ENCODE results near the gene NTSR2. TPM values are rescaled to one million over a fixed set of nuclear protein-coding genes. Genes with fewer than 3 reads are reported as not detected.

The NTSR2 gene
- total RNA-seq, 6 experiments from 2014 or later: not detected

GRCh38 chr2:11676640-11677039, 6.6 kb upstream of the NTSR2 start:
- WGBS (ENCODE audit: insufficient coverage, low coverage, low lambda C conversion rate, missing lambda C conversion rate): 47% methylated on average over 8 of the region's 11 CpGs
- no peaks in the 10 kb centered on the region for H3K27me3 ChIP-seq

GRCh38 chr2:11675423-11676112, 5.6 kb upstream of the NTSR2 start:
- Histone ChIP-seq H3K4me3 (no peak overlapping the region), H3K27ac (no peak overlapping the region), H3K36me3 (no peaks in the 10 kb centered on the region), H3K4me1 (no peaks in the 10 kb centered on the region), H3K27me3 (no peaks in the 10 kb centered on the region), H3K9me3 (no peaks in the 10 kb centered on the region)
- ATAC-seq (no peak), DNase-seq (no peak)
- intact Hi-C loops (cut with DNase I): no loop called here
- 52% methylated on average over 3 of the region's 3 CpGs for WGBS (ENCODE audit: insufficient coverage, low coverage, low lambda C conversion rate, missing lambda C conversion rate)
- no peak for TF ChIP-seq POLR2A (IDR thresholded peaks at IDR 0.05)
- TF ChIP-seq CTCF (IDR thresholded peaks at IDR 0.05): no peak

More at GRCh38 chr2:11676640-11677039, 6.6 kb upstream of the NTSR2 start:
- Histone ChIP-seq H3K36me3 (no peaks in the 10 kb centered on the region), H3K9me3 (no peaks in the 10 kb centered on the region), H3K4me3 (no peak overlapping the region), H3K27ac (no peak overlapping the region), H3K4me1 (no peaks in the 10 kb centered on the region)
- intact Hi-C loops (cut with DNase I): no loop called here
- TF ChIP-seq CTCF (IDR thresholded peaks at IDR 0.05): no peak
- no peak for DNase-seq
- no peak for ATAC-seq

GRCh38 chr2:11674983-11675382, 5.0 kb upstream of the NTSR2 start:
- Histone ChIP-seq H3K36me3 (no peaks in the 10 kb centered on the region), H3K27ac (no peak overlapping the region), H3K9me3 (no peaks in the 10 kb centered on the region), H3K4me1 (peaks cover 0 to 2% (median 0%) of the 10 kb centered on the region in 4 donors), H3K4me3 (no peak overlapping the region), H3K27me3 (no peaks in the 10 kb centered on the region)
- intact Hi-C loops (cut with DNase I): no loop called here
- WGBS (ENCODE audit: insufficient coverage, low coverage, low lambda C conversion rate, missing lambda C conversion rate): 49% methylated on average over 9 of the region's 10 CpGs
- ATAC-seq (no peak), DNase-seq (no peak)
- TF ChIP-seq POLR2A (IDR thresholded peaks at IDR 0.05) (no peak), CTCF (IDR thresholded peaks at IDR 0.05) (no peak)

- no peak for TF ChIP-seq POLR2A (IDR thresholded peaks at IDR 0.05)
- no peak for TF ChIP-seq CTCF (IDR thresholded peaks at IDR 0.05)
- H3K27ac ChIP-seq: no peak overlapping the region
- WGBS (ENCODE audit: insufficient coverage, low coverage, low lambda C conversion rate, missing lambda C conversion rate): 38% methylated on average over 3 of the region's 3 CpGs
- H3K4me1 ChIP-seq: peaks cover 0 to 7% (median 0%) of the 10 kb centered on the region in 4 donors
- no peaks in the 10 kb centered on the region for H3K27me3 ChIP-seq
- no peaks in the 10 kb centered on the region for H3K36me3 ChIP-seq
- H3K9me3 ChIP-seq: no peaks in the 10 kb centered on the region
- intact Hi-C loops (cut with DNase I): no loop called here
- no peak overlapping the region for H3K4me3 ChIP-seq
- DNase-seq (no peak), ATAC-seq (no peak)
Measured at GRCh38 chr2:11672407-11672806, 2.4 kb upstream of the NTSR2 start.

Measured in right lobe of liver (tissue), 6 donors.